ENCODE data around the gene GAB4.
"Not testable (repeated sequence)": the region's sequence is repeated elsewhere in the genome, so short reads cannot be mapped to it uniquely, and the experiment has no call there.

The GAB4 gene

DNA sequence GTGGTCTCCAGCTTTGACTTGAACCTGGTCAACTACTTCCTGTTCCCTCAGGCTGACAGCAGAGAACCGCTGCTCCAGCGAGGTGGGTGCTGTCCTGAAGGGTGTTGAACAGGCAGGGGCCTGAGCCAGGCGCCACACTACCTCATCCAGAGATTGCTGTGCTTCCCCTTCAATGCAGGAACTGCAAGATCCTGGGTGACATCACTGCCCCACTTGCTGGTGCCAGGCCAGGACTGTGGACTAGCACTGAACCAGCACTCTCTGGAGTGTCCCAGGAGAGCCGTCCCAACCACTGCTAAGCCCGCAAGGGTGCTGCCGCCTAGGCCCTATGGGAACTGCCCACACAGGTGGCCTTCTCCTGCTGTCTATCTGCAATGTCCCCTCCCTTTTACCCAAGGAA, 51.7 kb downstream of the GAB4 start:
- no peak for DNase-seq

- DNase-seq: no peak
Measured at GRCh38 chr22:16955678-16956210, 52.3 kb downstream of the GAB4 start.

DNA sequence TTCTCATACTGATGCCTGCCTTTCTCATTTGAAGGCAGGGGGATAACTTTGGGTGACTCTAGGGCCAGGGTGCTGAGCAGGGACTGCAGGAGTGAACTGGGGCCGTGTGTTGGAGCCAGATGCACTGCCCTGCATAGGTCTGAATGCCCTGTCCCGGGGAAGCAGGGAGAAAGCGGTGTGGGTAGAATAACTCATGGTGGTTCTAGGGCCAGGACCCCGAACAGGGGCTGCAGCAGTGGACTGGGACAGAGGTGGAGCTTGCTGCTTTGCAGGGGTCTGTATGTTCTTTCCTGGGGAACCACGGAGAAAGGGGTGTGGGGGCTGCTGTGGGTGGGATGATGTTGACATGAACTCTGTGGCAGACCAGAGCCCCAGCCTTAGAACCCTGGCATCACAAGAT, 52.9 kb downstream of the GAB4 start:
- no peak for DNase-seq

GRCh38 chr22:16954060-16954403, 54.0 kb downstream of the GAB4 start:
- no peak for DNase-seq

DNA sequence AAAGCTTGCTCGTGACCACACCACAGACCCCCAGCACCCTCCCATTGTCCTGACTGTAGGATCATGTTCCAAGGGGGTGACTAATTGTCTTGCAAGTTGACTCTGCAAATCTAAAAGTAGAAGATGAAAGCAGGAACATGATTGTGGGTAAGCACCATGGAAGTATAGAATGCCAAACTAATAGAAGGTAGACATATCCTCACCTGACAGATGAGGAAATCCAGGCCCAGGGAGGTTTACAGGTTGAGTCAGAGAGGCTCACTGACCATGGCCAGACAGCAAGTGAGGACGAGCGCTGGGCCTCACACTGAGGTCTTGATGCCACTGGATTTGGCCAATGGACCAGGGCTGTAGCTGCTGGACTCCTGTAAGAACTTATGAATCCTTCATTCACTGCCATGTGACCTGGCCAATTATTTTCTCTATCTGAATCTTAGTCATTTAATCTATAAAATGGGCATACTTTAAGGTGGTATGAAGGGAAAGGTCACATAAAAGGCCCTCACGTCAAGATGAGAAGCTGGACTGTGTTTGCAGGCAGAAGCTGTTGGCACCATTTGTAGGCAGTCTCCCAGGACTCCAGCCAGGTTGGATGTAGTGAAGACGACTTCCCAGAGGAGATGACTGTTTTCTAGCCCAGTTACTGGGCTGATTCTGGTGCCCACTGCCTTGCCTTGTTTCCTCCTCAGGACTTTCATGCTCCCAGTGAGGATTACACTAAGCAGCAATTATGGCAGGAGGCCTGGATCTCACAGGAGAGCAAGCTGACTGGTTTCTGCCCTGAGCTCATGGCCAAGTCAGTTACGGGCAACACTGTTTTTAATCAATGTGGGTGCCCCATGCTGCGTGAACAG, 54.6 kb downstream of the GAB4 start:
- no peak for DNase-seq

GRCh38 chr22:16949561-16949960, 58.5 kb downstream of the GAB4 start:
- no peak for DNase-seq

DNA sequence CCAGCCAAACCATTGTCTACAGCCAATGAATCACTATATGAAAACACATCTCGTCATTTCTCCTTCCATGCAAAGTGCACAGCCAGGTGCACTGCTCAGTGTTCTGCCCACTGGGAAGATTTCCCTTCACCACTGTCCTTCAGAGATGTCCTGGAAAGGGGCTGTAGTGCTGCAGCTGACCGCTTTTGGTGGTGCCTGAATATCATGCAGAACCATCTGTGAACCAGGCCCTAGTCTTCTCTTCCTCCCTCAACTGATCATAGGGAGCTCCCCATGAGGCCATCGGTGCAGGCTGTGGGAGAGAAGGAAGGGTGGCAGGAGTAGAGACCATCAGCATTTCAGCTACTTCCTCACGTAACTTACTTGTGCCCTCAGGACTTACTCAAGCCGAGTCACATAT, 70.2 kb downstream of the GAB4 start:
- DNase-seq: no peak

GRCh38 chr22:16937209-16937608, 70.8 kb downstream of the GAB4 start:
- DNase-seq: not testable (repeated sequence)

DNA sequence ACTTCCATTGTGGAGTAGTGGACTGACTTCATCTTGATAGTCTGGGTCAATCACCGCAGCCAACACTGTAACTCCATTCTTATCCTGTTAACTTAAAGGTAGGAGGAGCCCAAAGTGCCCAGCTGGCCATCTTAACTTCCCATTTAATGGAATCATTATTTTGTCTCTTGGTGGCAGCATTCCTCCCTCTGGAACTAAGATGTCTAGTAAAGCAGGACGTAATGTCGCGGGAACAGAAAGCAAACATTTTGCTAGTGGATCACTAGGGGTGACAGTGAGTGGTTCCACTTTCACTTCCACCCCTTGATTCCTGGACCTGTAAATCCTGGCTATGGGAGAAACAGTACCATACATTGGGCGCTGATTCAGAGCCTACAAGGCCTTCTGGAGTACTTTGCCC, 71.4 kb downstream of the GAB4 start:
- no peak for DNase-seq

DNA sequence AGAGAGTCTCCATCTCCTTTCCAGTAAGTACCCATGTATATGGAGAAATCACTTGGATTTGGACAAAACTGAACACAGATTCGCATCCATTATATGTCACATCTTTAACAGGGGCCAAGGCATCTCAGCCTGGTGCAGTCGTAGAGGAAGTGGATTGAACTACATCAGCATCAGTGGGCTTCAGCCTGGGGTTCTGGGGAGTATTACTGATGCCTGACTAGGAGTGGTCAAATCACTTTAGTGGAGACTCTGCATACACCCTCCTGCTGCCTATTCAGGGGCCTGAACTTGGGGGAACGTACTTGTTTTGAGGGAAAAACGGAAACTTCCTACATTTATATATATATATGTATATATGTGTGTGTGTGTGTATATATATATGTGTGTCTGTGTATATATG, 72.8 kb downstream of the GAB4 start:
- DNase-seq: no peak

DNA sequence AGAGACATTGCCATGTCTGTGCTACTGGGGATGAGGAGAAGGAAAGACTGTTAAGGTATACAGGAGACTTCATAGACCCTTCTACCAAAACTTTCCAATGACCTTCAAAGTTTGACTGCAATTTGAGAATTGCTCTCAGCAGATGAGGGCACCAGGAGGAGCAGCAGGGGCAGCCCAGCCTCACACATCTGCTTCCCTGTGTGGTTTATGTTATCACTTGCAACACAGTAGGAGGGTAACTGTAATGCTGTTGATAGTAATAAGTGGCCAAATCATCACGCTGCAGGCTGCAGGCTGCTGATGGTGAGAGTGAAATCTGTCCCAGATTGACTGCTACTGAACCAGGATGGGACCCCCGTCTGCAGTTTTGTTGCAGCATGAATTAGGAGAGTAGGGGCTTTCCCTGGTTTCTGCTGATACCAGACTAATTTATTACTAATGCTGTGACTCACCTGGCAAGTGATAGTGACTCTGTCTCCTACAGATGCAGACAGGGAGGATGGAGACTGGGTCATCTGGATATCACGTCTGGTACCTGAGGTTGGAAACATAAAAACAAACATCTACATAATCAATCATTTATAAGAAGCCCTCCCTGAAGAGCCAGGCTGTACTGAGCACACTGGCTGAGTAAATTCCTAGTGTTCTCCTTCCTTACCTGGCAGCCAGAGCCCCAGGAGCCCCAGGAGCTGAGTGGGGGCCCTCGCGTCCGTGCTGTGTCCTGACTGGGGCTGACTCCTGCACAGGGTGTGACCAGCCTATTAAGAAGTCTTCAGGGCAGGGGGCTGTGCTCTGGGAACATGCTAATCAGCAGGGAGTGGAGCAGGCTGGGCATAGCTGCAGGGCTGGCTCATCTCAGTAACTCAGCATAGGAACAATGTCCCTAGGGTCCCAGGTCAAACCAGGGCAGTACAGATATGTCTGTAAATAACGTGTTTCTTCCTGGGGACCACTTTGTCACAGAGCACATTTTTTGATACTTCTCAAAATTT, 74.4 kb downstream of the GAB4 start:
- DNase-seq: no peak

DNA sequence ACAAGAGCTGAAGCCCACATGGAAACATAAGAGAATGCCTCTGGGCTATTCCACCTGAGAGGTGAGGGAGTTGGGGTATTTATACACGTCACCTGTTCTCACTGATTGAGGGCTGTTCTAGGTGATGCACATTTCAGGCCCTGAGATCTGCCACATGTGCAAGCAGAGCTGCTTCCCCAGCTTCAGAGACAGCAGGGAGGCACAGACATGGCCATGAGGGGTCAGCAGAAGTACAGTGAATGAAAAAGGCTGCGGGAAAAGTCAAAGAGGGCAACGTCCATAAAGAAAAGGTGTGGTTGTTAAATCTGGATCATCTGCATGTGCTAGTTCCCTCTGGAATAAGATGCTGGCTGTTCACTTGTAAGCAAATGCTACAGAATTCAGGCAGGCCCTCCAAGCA, 75.4 kb downstream of the GAB4 start:
- DNase-seq: no peak

DNA sequence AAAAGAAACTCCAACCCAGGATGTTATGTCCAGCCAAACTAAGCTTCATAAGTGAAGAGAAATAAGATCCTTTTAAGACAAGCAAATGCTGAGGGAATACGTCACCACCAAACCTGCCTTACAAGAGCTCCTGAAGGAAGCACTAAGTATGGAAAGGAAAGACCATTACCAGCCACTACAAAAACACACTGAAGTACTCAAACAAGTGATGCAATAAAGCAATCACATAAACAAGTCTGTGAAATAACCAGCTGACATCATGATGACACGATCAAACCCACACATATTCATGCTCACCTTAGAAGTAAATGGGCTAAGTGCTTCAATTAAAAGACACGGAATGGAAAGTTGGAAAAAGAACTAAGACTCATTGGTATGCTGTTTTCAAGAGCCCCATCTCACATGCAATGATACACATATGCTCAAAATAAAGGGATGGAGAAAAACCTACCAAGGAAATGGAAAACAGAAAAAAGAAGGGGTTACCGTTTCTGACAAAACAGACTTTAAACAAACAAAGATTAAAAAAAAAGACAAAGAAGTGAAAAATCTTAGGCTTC, 82.5 kb downstream of the GAB4 start:
- no peak for DNase-seq

DNA sequence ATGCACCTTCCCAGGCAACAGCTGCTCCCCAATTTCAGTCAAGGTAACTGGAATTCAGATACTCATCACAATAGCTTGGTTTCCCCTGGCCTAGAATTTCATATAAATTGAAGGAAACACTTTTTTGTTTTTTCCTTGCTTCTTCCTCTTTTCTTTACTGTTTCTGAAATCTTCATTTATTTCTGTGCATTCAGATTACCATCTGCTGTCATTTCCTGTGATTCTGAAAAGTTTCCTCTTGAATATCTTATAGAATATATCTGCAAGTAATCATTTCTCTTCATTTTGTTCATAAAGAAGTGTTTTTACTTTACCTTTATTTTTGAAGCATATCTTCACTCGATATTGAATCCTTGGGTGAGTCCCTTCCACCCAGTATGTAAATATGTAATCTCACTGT, 85.3 kb downstream of the GAB4 start:
- DNase-seq: no peak

DNA sequence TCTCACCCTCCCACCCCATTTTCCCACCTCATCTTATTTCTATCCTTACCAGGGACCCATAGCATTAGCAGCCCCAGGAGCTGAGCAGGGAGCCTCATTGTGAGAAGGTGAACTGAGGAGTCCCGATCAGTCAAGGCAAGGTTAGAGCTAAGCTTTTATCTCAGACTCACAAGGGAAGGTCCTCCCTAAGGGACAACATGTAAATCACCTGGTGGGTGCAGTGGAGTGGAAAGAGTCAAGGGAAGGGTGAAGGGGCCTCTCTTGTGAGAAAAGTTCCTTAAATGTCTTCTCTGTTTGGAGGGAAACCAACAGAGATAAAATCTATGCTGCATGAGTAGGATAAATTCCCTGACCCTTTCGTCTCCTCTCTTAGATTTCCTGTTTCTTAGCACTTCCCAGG, 85.9 kb downstream of the GAB4 start:
- no peak for DNase-seq

- peak; percentile 37 for DNase-seq
Measured at GRCh38 chr22:16917144-16918003, 90.6 kb downstream of the GAB4 start.

- DNase-seq: no peak
Measured at GRCh38 chr22:16915701-16916100, 92.3 kb downstream of the GAB4 start.

DNA sequence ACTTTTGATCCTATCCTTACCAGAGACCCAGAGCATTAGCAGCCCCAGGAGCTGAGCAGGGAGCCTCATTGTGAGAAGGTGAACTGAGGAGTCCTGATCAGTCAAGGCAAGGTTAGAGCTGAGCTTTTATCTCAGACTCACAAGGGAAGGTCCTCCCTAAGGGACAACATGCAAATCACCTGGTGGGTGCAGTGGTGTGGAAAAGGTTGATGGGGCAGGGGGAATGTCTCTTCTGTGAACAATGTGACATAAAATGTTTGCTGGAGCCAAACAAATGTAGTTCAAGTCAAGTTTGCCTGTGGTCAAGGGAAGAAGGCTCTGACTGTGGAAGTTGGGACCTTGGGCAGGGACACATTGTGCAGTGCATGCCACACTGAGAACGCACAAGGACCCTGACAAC, 93.1 kb downstream of the GAB4 start:
- not testable (repeated sequence) for DNase-seq

GRCh38 chr22:16914006-16914405, 94.0 kb downstream of the GAB4 start:
- DNase-seq: no peak

DNA sequence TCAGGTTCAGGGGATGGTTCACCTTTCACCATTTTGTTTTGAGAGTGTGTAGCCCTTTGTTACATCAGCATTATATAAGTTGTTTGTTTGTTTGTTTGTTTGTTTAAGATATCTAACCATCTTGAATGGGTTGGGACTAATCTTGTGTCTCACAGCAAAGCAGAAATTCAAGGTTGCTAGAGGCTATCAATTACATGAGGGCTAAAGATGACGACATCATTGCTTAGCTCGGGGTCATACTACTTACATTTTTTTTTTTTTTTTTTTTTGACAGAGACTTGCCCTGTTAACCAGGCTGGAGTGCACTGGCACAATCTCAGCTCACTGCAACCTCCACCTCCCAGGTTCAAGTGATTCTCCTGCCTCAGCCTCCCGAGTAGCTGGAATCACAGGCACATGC, 95.7 kb downstream of the GAB4 start:
- no peak for DNase-seq

Measured in CD4-positive, alpha-beta T cell treated with Interleukin-15 for 1 hour (primary cell).